GM19023 (cell line): Measurements from ENCODE around the gene KCNMB4.
"Not testable (repeated sequence)": the region's sequence is repeated elsewhere in the genome, so short reads cannot be mapped to it uniquely, and the experiment has no call there.

Experiments
- ATAC-seq: cut with Tn5 transposase; IDR thresholded peaks from one replicate; pipeline ENCODE4 v1.9.1; 2021; ENCODE audit warnings: mild to moderate bottlenecking, moderate library complexity; ENCODE audit not compliant: unreplicated experiment

The KCNMB4 gene

GRCh38 chr12:70367258-70368141 is 1.4 kb downstream of the KCNMB4 start:
- ATAC-seq, result no peak

- ATAC-seq, result no peak
These were observed 6.8 kb downstream of the KCNMB4 start for GRCh38 chr12:70372881-70373280.

DNA sequence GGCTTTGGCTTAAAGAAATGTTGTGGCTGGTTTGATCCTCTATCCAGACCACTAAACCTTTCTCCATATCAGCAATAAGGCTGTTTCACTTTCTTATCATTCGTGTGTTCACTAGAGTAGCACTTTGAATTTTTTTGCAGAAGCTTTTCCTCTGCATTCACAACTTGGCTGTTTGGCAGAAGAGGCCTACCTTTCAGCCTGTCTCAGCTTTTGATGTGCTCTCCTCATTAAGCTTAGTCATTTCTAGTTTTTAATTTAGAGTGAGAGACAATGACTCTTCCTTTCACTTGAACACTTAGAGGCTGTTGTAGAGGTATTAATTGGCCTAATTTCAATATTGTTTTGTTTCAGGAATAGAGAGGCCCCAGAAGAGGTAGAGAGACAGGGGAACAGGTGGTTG is 13.8 kb downstream of the KCNMB4 start:
- no peak for ATAC-seq

- no peak for ATAC-seq
These were observed 17.4 kb downstream of the KCNMB4 start for GRCh38 chr12:70383484-70383883.

DNA sequence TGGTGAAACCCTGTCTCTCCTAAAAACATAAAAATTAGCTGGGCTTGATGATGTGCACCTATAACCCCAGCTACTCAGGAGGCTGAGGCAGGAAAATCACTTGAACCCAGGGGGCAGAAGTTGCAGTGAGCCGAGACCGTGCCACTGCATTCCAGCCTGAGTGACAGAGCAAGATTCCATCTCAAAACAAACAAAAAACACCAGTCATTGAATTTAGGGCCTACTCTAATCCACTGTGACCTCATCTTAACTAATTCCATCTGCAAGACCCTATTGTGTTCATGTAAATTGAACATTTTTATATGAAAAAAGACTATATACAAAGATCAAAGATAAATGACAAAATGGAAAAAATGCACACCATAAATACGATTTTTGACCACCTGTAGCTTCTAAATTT is 17.8 kb downstream of the KCNMB4 start:
- no peak for ATAC-seq

DNA sequence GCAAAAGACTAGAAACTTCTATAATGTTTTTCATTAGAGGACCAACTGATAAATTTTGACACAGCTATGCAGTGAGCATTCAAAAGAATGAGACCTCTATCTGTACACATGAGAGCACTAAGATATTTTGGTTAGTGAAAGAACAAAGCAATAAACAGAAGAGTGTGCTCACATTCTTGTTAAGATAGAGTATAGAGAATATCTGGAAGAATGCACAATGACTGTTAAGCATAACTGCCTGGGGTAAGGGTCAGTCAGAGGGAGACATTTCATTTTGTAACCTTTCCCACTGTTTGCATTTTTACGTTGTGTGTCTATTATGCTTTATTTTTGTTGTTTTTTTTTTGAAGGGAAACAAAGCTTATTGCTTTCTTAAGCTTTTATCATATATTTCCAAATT is 20.7 kb downstream of the KCNMB4 start:
- ATAC-seq, result no peak

- ATAC-seq, result no peak
These were observed 23.6 kb downstream of the KCNMB4 start for GRCh38 chr12:70389678-70390077.

- not testable (repeated sequence) for ATAC-seq
These were observed 26.5 kb downstream of the KCNMB4 start for GRCh38 chr12:70392631-70393030.

- no peak for ATAC-seq
These were observed 27.9 kb downstream of the KCNMB4 start for GRCh38 chr12:70393787-70394499.

DNA sequence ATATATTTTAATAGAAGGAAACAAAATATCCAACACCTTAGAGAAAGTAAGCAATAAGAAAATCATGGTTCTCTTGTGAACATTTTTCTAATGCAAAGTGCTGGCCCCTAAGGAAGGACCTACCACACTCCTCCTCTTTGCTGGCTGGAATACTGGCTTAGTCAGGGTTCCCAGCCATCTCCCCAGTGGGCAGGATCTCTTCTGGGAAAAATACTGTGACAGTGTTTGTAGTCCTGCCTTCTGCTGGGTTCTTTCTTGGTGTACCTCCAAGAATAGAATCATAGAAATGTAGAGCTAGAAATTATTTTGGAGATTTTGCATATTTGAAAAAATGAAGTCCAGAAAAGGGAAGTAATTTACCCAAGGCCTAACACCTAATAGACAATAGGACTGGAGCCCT is 31.9 kb downstream of the KCNMB4 start:
- ATAC-seq, result no peak

DNA sequence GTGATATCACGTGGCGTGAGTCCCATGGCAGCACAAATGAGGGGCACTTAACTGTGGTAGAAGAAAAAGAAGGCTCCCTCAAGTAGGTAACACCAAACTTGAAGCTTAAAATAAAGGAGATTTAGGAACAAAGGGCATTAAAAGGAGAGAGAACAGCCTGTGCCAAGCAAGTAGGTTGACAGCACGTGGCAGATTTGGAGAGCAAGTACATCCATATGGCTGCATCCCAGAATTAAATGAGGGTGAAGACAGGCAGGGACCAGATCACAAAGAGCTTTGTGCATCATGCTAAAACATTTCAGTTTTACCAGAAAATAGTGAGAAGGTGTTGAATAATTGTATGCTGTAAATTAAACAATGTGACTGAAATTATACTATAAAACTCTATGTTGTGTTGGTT is 32.8 kb downstream of the KCNMB4 start:
- no peak for ATAC-seq

- ATAC-seq, result no peak
These were observed 33.2 kb downstream of the KCNMB4 start for GRCh38 chr12:70399311-70399710.

- ATAC-seq, result no peak
These were observed 34.0 kb downstream of the KCNMB4 start for GRCh38 chr12:70400124-70400523.

- no peak for ATAC-seq
These were observed 36.5 kb downstream of the KCNMB4 start for GRCh38 chr12:70402597-70402996.

DNA sequence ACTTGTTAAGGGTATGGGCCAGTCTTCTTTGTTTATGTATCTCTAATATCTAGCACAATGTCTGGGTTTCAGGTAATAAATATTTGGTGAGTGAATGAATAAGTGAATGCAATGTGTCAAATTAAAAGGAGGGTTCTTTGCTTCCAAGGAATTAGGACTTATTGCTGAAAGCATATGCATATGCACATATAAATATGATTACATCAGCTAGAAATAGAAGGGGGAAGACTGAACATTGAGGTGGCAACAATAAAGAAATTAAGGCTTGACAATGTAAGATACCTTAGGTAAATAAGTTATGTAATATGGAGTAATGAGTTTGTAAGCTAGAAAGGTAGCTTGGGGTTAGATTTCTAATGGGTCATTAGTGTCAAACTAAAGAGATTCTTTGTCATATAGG is 37.7 kb downstream of the KCNMB4 start:
- ATAC-seq, result no peak

DNA sequence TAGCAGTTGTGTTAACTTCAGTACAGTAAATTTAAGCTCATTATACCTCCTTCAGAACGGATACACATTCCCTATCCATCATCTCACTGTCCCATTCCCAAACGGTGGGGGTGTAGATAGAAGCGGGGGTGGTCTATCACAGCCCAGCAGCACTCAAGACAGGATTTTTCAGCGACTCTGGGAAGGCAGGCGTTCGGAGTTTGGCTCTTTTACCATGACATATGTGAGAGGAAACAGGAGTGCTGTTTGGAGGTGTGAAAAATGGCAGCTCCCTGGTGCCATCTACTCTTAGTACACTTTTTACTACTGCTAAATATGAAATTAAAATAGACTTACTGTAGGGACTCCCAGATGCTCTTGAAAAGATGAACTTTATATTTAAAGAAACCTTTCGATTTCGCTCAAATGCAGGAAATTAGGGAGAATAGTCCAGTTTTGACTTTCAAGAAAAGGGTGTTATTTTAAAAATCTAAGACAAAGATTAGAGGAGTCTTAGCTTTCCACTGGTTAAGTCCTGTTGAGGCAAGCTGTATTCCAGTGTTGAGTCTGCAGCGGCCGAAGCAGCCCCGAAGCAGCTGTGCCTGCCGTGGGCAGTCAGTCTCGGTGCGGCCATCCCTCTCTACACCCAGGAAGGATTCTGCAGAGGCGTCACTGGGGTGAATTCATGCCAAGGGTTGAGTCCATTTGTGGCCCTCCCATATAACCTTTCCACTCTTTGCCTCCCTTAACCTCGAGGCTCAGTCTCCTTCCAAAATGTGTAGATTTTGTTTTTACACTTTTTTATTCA is 42.1 kb downstream of the KCNMB4 start:
- ATAC-seq, result no peak

DNA sequence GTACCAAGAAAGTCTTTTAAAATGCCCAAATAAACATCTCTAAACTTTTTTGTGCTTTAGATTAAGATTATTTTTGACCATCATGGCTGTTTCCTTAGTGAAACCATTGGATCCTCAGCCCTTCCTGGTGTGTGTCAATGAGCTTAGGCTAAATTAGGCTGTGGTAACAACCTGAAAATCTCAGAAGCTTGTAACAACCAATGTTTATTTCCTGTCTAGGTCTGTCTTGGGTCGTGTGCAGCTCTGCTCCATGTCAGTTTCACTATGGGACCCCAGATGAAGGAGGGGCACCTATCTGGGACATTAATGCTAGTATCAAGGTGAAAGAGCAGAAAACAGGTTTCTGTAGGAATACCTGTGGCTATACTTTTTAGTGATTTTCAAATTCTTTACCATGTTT is 49.9 kb downstream of the KCNMB4 start:
- no peak for ATAC-seq

GRCh38 chr12:70417121-70417520 is 51.0 kb downstream of the KCNMB4 start:
- no peak for ATAC-seq

DNA sequence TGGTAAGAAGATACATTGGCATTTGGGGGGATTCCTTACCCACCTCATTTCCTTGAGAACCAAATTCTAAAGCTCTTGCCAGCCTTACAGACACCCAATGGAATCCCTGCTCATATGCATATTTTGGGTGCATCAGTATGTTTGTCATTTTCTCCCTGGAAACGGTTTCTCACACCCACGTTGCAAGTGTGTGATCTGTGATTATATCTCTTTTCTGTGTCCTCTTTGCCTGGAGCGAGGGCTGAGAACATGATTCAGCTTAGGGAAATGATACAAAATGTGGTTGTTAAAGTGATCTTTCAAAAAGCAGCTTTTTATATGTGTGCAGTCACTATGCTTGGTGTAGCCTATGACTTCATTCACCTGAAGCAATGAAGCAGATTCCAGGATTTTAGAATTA is 52.0 kb downstream of the KCNMB4 start:
- ATAC-seq, result no peak

GRCh38 chr12:70422631-70423030 is 56.5 kb downstream of the KCNMB4 start:
- no peak for ATAC-seq

DNA sequence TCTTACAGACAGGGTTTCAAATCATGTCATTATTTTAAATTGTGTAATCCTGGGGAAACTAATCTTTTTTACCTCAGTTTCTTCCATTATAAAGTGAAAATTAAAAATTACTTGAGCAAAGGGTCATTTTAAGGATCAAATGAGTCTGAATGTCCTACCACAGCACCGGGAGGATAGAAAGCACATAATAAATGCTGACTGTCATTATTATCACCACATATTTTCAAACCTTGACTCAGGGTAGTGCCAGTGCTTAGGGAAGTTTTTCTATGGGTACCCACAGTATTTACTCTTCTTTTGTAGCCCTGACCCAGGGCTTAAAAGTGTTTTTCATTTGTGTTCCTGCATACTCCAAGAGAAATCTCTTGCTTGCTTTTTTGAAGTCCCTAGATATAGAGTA is 60.5 kb downstream of the KCNMB4 start:
- ATAC-seq, result no peak

DNA sequence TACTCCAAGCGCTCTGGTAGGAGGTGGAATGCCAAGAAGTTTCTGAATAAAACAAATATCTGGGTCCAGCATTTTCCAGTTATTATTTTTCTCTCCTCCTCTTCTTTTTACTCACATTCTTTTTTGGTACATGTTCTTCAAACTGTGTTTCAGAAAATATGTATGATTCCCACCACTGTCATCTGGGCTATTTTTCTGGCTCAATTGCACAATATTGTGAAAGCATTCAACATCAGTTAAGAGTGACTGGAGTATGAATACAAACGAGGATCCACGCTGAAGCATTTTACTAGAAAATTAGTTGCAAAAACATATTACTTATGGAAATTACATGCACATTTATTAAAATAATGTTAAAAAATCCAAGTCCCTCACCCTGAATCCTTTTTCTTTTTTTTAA is 61.5 kb downstream of the KCNMB4 start:
- ATAC-seq, result no peak
